ENCODE data around the gene RAPH1.

- TF ChIP-seq CTCF (IDR thresholded peaks at IDR 0.05; ENCODE audit: insufficient read depth, low read depth, low read length) (no peak), EZH2 (IDR thresholded peaks at IDR 0.05; ENCODE audit: insufficient read depth, low read length) (no peak)
These were observed 180.1 kb downstream of the RAPH1 start for GRCh38 chr2:203354966-203355365.
